Measurements from ENCODE around the gene TDRD9. TPM values are rescaled to one million over a fixed set of nuclear protein-coding genes. Genes with fewer than 3 reads are reported as not detected.
A peak's percentile ranks its signal among the peaks of the same experiment; 100 is the strongest.

Gene TDRD9
- total and polyA plus RNA-seq, 7 experiments from 2014 or later = 0.16 to 6.4 (median 0.43) TPM; not detected in 1

DNA sequence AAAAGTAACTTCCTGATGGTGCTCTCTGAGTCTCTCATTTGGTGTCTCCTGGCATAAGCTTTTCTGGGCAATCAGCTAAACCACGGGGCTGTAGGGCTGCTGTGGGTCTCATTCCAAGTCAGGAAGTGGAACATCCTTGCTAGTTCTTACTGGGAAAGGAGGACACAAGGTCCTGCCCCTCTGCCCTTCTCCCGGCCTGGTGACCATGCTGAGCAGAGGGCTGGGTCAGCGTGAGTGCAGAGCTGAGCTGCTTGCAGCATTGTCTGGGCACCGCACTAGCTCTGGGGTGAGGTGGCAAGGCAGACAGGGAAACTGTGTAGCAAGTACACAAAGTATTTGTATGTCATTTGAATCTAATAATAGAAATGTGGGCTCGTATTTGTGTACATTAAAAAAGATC is 112.3 kb downstream of the TDRD9 start:
- Histone ChIP-seq H3K27ac (ENCODE audit: low read depth, low read length) (no peak overlapping the region), H3K4me1 (ENCODE audit: control insufficient read depth in 2 of 2, insufficient read depth in 2 of 2, low read length in 2 of 2) (no peaks in the 10 kb centered on the region), H3K36me3 (ENCODE audit: control insufficient read depth in 2 of 3, insufficient read depth in 3 of 3, low read length in 3 of 3) (no peaks in the 10 kb centered on the region), H3K27me3 (ENCODE audit: control insufficient read depth in 2 of 2, insufficient read depth in 2 of 2, low read length in 2 of 2) (peaks cover 0 to 3% of the 10 kb centered on the region in 2 donors), H3K9me3 (ENCODE audit: control insufficient read depth in 2 of 3, low read length in 3 of 3) (no peaks in the 10 kb centered on the region), H3K4me3 (ENCODE audit: low read length) (no peak overlapping the region)
- H3K4me3 Mint-ChIP-seq = no peak overlapping the region
- H3K27ac Mint-ChIP-seq = no peak overlapping the region
- no peaks in the 10 kb centered on the region for H3K4me1 Mint-ChIP-seq
- ATAC-seq (no peak), DNase-seq (no peak)
- intact Hi-C loops (cut with micrococcal nuclease) = no loop called here
- no peaks in the 10 kb centered on the region for H3K36me3 Mint-ChIP-seq
- peaks cover 13 to 44% (median 26%) of the 10 kb centered on the region in 5 donors for H3K27me3 Mint-ChIP-seq
- ChIA-PET POLR2A (no interaction called here), CTCF (no interaction called here)
- H3K9me3 Mint-ChIP-seq = no peaks in the 10 kb centered on the region

DNA sequence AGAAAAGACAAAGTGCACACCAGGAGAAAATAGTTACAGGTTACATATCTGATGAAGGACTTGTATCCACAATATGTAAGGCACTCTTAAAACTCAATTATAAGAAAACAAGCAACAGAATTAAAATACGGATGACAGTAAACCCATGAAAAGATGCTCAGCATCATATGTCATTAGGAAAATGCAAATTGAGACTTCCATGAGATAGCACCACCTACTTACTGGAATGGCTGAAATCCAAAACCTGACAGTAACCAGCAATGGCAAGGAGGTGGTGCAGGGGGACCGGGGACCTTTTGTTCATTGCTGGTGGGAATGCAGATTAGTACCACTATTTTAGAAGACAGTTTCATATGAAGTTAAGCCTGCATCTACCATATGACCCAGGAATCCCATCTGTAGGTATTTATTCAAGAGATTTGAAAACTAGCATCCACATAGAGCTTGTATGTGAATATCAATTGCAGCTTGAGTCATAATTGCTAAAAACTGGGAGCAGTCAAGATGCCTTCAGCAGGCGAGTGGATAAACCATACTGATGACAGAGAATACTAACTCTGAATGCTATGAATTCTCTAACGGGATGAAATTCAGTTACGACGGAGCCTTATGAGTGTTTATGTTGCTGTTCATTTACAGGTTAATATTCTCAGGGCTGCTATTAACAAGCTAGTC is 113.3 kb downstream of the TDRD9 start:
- H3K4me3 Mint-ChIP-seq = no peak overlapping the region
- Histone ChIP-seq H3K27me3 (ENCODE audit: control insufficient read depth in 2 of 2, insufficient read depth in 2 of 2, low read length in 2 of 2) (peaks cover 0 to 3% of the 10 kb centered on the region in 2 donors), H3K36me3 (ENCODE audit: control insufficient read depth in 2 of 3, insufficient read depth in 3 of 3, low read length in 3 of 3) (no peaks in the 10 kb centered on the region), H3K27ac (ENCODE audit: low read depth, low read length) (no peak overlapping the region), H3K4me3 (ENCODE audit: low read length) (no peak overlapping the region), H3K9me3 (ENCODE audit: control insufficient read depth in 2 of 3, low read length in 3 of 3) (no peaks in the 10 kb centered on the region), H3K4me1 (ENCODE audit: control insufficient read depth in 2 of 2, insufficient read depth in 2 of 2, low read length in 2 of 2) (no peaks in the 10 kb centered on the region)
- no peaks in the 10 kb centered on the region for H3K4me1 Mint-ChIP-seq
- ATAC-seq (no peak), DNase-seq (no peak)
- no peak overlapping the region for H3K27ac Mint-ChIP-seq
- no peaks in the 10 kb centered on the region for H3K36me3 Mint-ChIP-seq
- ChIA-PET POLR2A (no interaction called here), CTCF (no interaction called here)
- peaks cover 11 to 41% (median 26%) of the 10 kb centered on the region in 5 donors for H3K27me3 Mint-ChIP-seq
- intact Hi-C loops (cut with micrococcal nuclease) = no loop called here
- no peaks in the 10 kb centered on the region for H3K9me3 Mint-ChIP-seq

DNA sequence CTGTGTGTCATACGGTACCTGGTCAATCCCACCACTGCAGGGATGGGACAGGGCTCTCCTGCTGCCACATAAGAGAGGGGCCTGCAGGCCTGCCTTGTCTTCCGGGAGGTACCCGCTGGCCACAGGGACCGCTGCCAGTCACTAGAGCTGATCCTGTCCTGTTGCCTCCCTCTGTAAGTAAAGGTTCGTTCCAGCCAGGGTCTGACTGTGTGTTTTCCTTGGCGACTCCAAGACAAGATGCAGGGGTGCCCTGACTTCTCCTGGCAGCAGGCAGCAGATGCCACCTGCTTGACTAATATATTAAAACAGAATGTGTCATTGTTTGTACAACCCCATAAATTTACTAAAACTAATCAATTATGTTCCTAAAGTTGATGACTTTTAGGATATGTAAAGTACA is 115.8 kb downstream of the TDRD9 start:
- no peak for DNase-seq
- H3K9me3 ChIP-seq (ENCODE audit: control insufficient read depth in 2 of 3, low read length in 3 of 3) = no peaks in the 10 kb centered on the region
- Mint-ChIP-seq H3K27ac (no peak overlapping the region), H3K36me3 (no peaks in the 10 kb centered on the region), H3K27me3 (peaks cover 14 to 39% (median 25%) of the 10 kb centered on the region in 5 donors), H3K9me3 (no peaks in the 10 kb centered on the region), H3K4me3 (no peak overlapping the region), H3K4me1 (peaks cover 0 to 3% (median 0%) of the 10 kb centered on the region in 7 donors)
- H3K4me1 ChIP-seq (ENCODE audit: control insufficient read depth in 2 of 2, insufficient read depth in 2 of 2, low read length in 2 of 2) = no peaks in the 10 kb centered on the region
- ChIA-PET CTCF (no interaction called here), POLR2A (no interaction called here)
- H3K27ac ChIP-seq (ENCODE audit: low read depth, low read length) = no peak overlapping the region
- no peak overlapping the region for H3K4me3 ChIP-seq (ENCODE audit: low read length)
- intact Hi-C loops (cut with micrococcal nuclease) = no loop called here
- ATAC-seq = no peak
- peaks cover 0 to 3% of the 10 kb centered on the region in 2 donors for H3K27me3 ChIP-seq (ENCODE audit: control insufficient read depth in 2 of 2, insufficient read depth in 2 of 2, low read length in 2 of 2)
- no peaks in the 10 kb centered on the region for H3K36me3 ChIP-seq (ENCODE audit: control insufficient read depth in 2 of 3, insufficient read depth in 3 of 3, low read length in 3 of 3)

DNA sequence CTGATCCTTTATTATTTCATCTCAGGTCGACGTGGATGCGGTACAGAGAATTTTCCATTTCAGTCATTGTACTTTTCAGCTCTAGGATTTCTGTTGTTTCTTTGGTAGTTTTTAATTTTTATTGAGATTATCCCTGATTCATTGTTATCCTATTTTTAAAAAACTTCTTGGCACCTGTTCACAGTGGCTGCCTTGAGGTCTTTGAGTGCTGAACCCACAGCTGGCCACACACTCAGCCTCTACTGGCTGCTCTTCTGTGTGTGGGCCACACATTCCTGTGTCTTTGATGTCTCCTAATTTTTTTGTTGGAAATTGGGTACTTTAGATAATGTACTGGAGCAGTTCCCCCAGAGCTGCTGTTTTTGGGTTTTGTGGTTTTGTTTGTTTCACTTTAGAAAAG is 119.5 kb downstream of the TDRD9 start:
- H3K9me3 ChIP-seq (ENCODE audit: control insufficient read depth in 2 of 3, low read length in 3 of 3) = no peaks in the 10 kb centered on the region

DNA sequence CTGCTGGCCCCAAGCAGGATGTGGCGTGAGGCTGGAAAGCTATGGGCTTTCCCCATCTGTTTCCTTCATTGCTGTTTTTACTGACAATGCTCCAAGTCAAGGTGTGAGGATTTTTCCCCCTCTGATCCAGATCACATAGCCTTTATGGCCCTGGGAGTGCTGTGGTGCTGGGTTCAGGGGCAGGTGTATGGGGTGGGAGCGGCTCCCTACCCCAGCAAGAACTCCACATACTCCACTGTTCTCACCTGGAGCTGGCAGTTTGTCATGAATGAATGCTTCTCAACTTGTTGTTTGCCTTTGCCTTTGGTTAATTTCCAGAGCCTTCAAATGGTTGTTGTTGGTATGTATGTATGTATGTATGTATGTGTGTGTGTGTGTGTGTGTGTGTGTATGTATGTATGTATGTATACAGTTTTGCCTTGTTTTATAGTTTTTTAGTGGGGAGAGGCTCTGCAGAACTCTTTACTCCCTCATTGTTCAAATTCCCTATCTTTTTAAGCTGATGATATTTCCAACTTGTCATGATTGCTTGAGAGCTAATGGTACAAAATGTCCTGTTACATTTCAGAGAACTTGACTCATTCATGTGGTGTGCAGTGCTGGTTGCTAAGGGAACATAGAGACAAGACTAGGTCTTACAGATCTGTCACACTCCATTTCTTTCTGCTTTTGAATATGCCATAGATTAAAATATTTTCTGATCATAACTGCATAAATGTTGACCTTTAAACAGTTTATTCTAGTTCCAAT is 120.7 kb downstream of the TDRD9 start:
- intact Hi-C loops (cut with micrococcal nuclease) = no loop called here
- H3K4me3 Mint-ChIP-seq = no peak overlapping the region
- ChIA-PET CTCF (no interaction called here), POLR2A (no interaction called here)
- DNase-seq (no peak), ATAC-seq (no peak)
- peaks cover 0 to 3% (median 0%) of the 10 kb centered on the region in 5 donors for H3K36me3 Mint-ChIP-seq
- H3K4me3 ChIP-seq (ENCODE audit: low read length) = no peak overlapping the region
- no peak overlapping the region for H3K27ac ChIP-seq (ENCODE audit: low read depth, low read length)
- peaks cover 0 to 6% (median 0%) of the 10 kb centered on the region in 7 donors for H3K4me1 Mint-ChIP-seq
- peaks cover 9 to 39% (median 10%) of the 10 kb centered on the region in 5 donors for H3K27me3 Mint-ChIP-seq
- no peaks in the 10 kb centered on the region for H3K9me3 ChIP-seq (ENCODE audit: control insufficient read depth in 2 of 3, low read length in 3 of 3)
- H3K27ac Mint-ChIP-seq = no peak overlapping the region
- no peaks in the 10 kb centered on the region for H3K4me1 ChIP-seq (ENCODE audit: control insufficient read depth in 2 of 2, insufficient read depth in 2 of 2, low read length in 2 of 2)
- no peaks in the 10 kb centered on the region for H3K27me3 ChIP-seq (ENCODE audit: control insufficient read depth in 2 of 2, insufficient read depth in 2 of 2, low read length in 2 of 2)
- no peaks in the 10 kb centered on the region for H3K36me3 ChIP-seq (ENCODE audit: control insufficient read depth in 2 of 3, insufficient read depth in 3 of 3, low read length in 3 of 3)
- H3K9me3 Mint-ChIP-seq = no peaks in the 10 kb centered on the region

More for the DNA sequence above, 119.5 kb downstream of the TDRD9 start:
- Histone ChIP-seq H3K4me3 (ENCODE audit: low read length) (no peak overlapping the region), H3K27me3 (ENCODE audit: control insufficient read depth in 2 of 2, insufficient read depth in 2 of 2, low read length in 2 of 2) (no peaks in the 10 kb centered on the region), H3K36me3 (ENCODE audit: control insufficient read depth in 2 of 3, insufficient read depth in 3 of 3, low read length in 3 of 3) (no peaks in the 10 kb centered on the region), H3K27ac (ENCODE audit: low read depth, low read length) (no peak overlapping the region), H3K4me1 (ENCODE audit: control insufficient read depth in 2 of 2, insufficient read depth in 2 of 2, low read length in 2 of 2) (no peaks in the 10 kb centered on the region)
- Mint-ChIP-seq H3K4me3 (no peak overlapping the region), H3K4me1 (peaks cover 0 to 6% (median 0%) of the 10 kb centered on the region in 7 donors), H3K9me3 (no peaks in the 10 kb centered on the region), H3K27me3 (peaks cover 8 to 38% (median 10%) of the 10 kb centered on the region in 5 donors), H3K27ac (peak overlapping the region in 1 of 9 donors; percentile 11), H3K36me3 (peaks cover 0 to 3% (median 0%) of the 10 kb centered on the region in 5 donors)
- intact Hi-C loops (cut with micrococcal nuclease) = no loop called here
- POLR2A ChIA-PET = no interaction called here
- ATAC-seq = no peak
- no peak for DNase-seq
- CTCF ChIA-PET = no interaction called here

DNA sequence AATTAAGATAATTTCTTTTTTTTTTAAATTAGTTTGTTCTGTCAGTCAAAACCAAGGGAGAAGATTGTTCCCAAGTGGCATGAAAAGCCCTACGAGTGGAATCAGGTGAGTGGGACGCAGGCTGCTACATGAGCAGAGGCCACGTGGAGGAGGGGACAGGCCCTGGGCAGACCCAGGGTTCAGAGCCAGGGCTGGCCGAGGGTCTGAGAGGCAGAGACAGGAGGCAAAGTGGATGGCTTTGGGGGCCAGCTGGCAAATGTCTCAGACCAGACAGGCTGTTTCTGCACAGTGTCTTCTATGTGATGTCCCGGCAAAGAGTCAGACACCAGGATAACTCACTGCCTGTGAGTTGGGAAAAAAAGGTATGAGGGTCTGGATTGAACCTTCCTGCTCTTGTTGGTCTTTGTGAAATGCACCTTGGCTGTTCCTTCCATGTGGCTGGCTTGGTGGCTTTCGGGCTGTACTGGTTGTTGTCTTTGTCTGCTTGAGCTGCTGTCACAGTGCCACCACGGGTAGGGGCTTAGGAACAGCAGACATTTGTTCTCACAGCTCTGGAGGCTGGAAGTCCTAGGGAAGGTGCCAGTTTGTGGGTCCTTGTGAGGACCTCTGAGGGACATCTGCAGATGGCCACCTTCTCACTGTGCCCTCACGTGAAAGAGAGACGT is 121.5 kb downstream of the TDRD9 start:
- Histone ChIP-seq H3K27ac (ENCODE audit: low read depth, low read length) (no peak overlapping the region), H3K4me1 (ENCODE audit: control insufficient read depth in 2 of 2, insufficient read depth in 2 of 2, low read length in 2 of 2) (no peaks in the 10 kb centered on the region), H3K36me3 (ENCODE audit: control insufficient read depth in 2 of 3, insufficient read depth in 3 of 3, low read length in 3 of 3) (no peaks in the 10 kb centered on the region), H3K27me3 (ENCODE audit: control insufficient read depth in 2 of 2, insufficient read depth in 2 of 2, low read length in 2 of 2) (no peaks in the 10 kb centered on the region), H3K9me3 (ENCODE audit: control insufficient read depth in 2 of 3, low read length in 3 of 3) (no peaks in the 10 kb centered on the region), H3K4me3 (ENCODE audit: low read length) (no peak overlapping the region)
- H3K27ac Mint-ChIP-seq = no peak overlapping the region
- no peak overlapping the region for H3K4me3 Mint-ChIP-seq
- intact Hi-C loops (cut with micrococcal nuclease) = no loop called here
- peaks cover 0 to 3% (median 0%) of the 10 kb centered on the region in 5 donors for H3K36me3 Mint-ChIP-seq
- CTCF ChIA-PET = no interaction called here
- H3K9me3 Mint-ChIP-seq = no peaks in the 10 kb centered on the region
- H3K27me3 Mint-ChIP-seq = peaks cover 9 to 40% (median 10%) of the 10 kb centered on the region in 5 donors
- H3K4me1 Mint-ChIP-seq = peaks cover 0 to 6% (median 0%) of the 10 kb centered on the region in 7 donors
- POLR2A ChIA-PET = no interaction called here
- no peak for ATAC-seq
- no peak for DNase-seq

Measured in naive thymus-derived CD4-positive, alpha-beta T cell (primary cell).